SK-N-SH (cell line): ENCODE measurements around the gene IL17A. TPM values are rescaled to one million over a fixed set of nuclear protein-coding genes. Genes with fewer than 3 reads are reported as not detected.

Experiments
- CTCF ChIA-PET: fragments of 300-600, 350-600 bp; formaldehyde crosslinking; extraction: SDS; loops from one replicate; lab custom pipeline; 2021; lab: Yijun Ruan, JAX
- POLR2A ChIA-PET: fragments of 350-600 bp; sonication (Branson Sonifier 250); formaldehyde crosslinking; extraction: SDS; loops from one replicate; lab custom pipeline; 2020; ENCODE audit warnings: antibody characterized with exemption, inconsistent platforms; lab: Yijun Ruan, JAX
- DNase-seq: peaks from one replicate; pipeline ENCODE4 v3.0.0; 2012
- H2AFZ ChIP-seq: fragments of 200-600 bp; sonication (generic); 2 replicates; pipeline ENCODE4 v1.8.1; 2016; ENCODE audit warnings: antibody characterized with exemption, mild to moderate bottlenecking, low read depth
- H3F3A ChIP-seq: fragments of 200-600 bp; sonication (generic); replicated peaks from 2 replicates; pipeline ENCODE3; 2016; ENCODE audit warnings: antibody characterized with exemption, mild to moderate bottlenecking; ENCODE audit not compliant: insufficient read depth
- H3K27ac ChIP-seq, 2 experiments: fragments of 200-500 bp in 1 of 2; fragments of 200-600 bp in 1 of 2; sonication (Bioruptor generic) in 1 of 2; sonication (generic), shearing (Covaris generic) in 1 of 2; 2 replicates each; pipeline versions ENCODE4 v1.5.1 to v1.6.1; 2014 to 2016; ENCODE audit warnings: low read depth in 2 of 2, inconsistent platforms in 1 of 2, low read length in 1 of 2, mild to moderate bottlenecking in 1 of 2, mixed read lengths in 1 of 2
- H3K27me3 ChIP-seq: fragments of 200-600 bp; sonication (generic), shearing (Covaris generic); 2 replicates; pipeline ENCODE4 v1.6.1; 2016; ENCODE audit warnings: mixed run types; ENCODE audit not compliant: insufficient read depth
- H3K36me3 ChIP-seq, 2 experiments: fragments of 200-500 bp in 1 of 2; fragments of 200-600 bp in 1 of 2; sonication (Bioruptor generic) in 1 of 2; sonication (generic) in 1 of 2; replicated peaks in 1 of 2; 2 replicates each; pipeline versions ENCODE3 to v1.5.1; 2014 to 2016; ENCODE audit warnings: low read length in 1 of 2, mild to moderate bottlenecking in 1 of 2; ENCODE audit not compliant: insufficient read depth in 2 of 2, control insufficient read depth in 1 of 2
- H3K4me1 ChIP-seq, 2 experiments: fragments of 200-500 bp in 1 of 2; fragments of 200-600 bp in 1 of 2; sonication (Bioruptor generic) in 1 of 2; sonication (generic), shearing (Covaris generic) in 1 of 2; 2 replicates each; pipeline versions ENCODE4 v1.5.1 to v1.6.1; 2014 to 2016; ENCODE audit warnings: low read depth in 1 of 2, low read length in 1 of 2, mixed run types in 1 of 2; ENCODE audit not compliant: insufficient read depth in 2 of 2, control insufficient read depth in 1 of 2
- H3K4me2 ChIP-seq: fragments of 200-600 bp; sonication (generic), shearing (Covaris generic); 2 replicates; pipeline ENCODE4 v1.6.1; 2017; ENCODE audit warnings: mixed run types
- H3K4me3 ChIP-seq, 2 experiments: fragments of 200-500 bp in 1 of 2; fragments of 200-600 bp in 1 of 2; sonication (Bioruptor generic) in 1 of 2; sonication (generic), shearing (Covaris generic) in 1 of 2; 2 replicates each; pipeline versions ENCODE4 v1.5.1 to v1.8.1; 2014 to 2016; ENCODE audit warnings: low read depth in 2 of 2, inconsistent platforms in 1 of 2, low read length in 1 of 2, mild to moderate bottlenecking in 1 of 2, mixed read lengths in 1 of 2, moderate library complexity in 1 of 2
- H3K79me2 ChIP-seq: fragments of 200-600 bp; sonication (generic); 2 replicates; pipeline ENCODE4 v1.8.1; 2017; ENCODE audit warnings: mild to moderate bottlenecking; ENCODE audit not compliant: insufficient read depth
- H3K9ac ChIP-seq: fragments of 200-600 bp; sonication (generic); 2 replicates; pipeline ENCODE4 v1.6.1; 2017; ENCODE audit warnings: mixed run types
- H3K9me2 ChIP-seq: fragments of 200-600 bp; sonication (generic); 2 replicates; pipeline ENCODE4 v1.6.1; 2017; ENCODE audit warnings: mixed run types
- H3K9me3 ChIP-seq: fragments of 200-600 bp; sonication (generic); 2 replicates; pipeline ENCODE4 v1.6.1; 2017; ENCODE audit warnings: mixed run types, mild to moderate bottlenecking, moderate library complexity
- H4K20me1 ChIP-seq: fragments of 200-600 bp; sonication (generic); 2 replicates; pipeline ENCODE4 v1.6.1; 2017; ENCODE audit warnings: mild to moderate bottlenecking, mixed run types; ENCODE audit not compliant: insufficient read depth
- CHD2 ChIP-seq: fragments of 150-350 bp; IDR thresholded peaks from 2 replicates; pipeline ENCODE4 v1.6.1; 2018; ENCODE audit warnings: low read length; ENCODE audit not compliant: partially characterized antibody
- EP300 ChIP-seq, 2 experiments: IDR thresholded peaks; 2 replicates each; pipeline versions ENCODE4 v1.4.0 to v1.6.1; 2012; ENCODE audit warnings: borderline replicate concordance in 1 of 2, low read depth in 1 of 2, low read length in 1 of 2
- EZH2phosphoT487 ChIP-seq: fragments of 200-600 bp; sonication (generic); IDR thresholded peaks from 2 replicates; pipeline ENCODE4 v1.6.1; 2017; ENCODE audit warnings: low read depth, mixed run types, mild to moderate bottlenecking, antibody characterized with exemption, moderate library complexity, borderline replicate concordance
- GABPA ChIP-seq: IDR thresholded peaks from 2 replicates; pipeline ENCODE4 v1.4.0; 2012; ENCODE audit warnings: low read depth, mild to moderate bottlenecking
- IRF3 ChIP-seq: fragments of 150-350 bp; IDR thresholded peaks from 2 replicates; pipeline ENCODE4 v1.6.1; 2016; ENCODE audit warnings: mild to moderate bottlenecking, low read depth, low read length
- MEF2A ChIP-seq: IDR thresholded peaks from 2 replicates; pipeline ENCODE4 v1.4.0; 2012; ENCODE audit warnings: low read depth, borderline replicate concordance
- MXI1 ChIP-seq: IDR thresholded peaks from 2 replicates; pipeline ENCODE4 v1.6.1; 2012; ENCODE audit warnings: mild to moderate bottlenecking, low read depth, low read length, improper control_type of control experiment
- NFIC ChIP-seq: IDR thresholded peaks from 2 replicates; pipeline ENCODE4 v1.4.0; 2012; ENCODE audit warnings: borderline replicate concordance
- PBX3 ChIP-seq: IDR thresholded peaks from 2 replicates; pipeline ENCODE4; 2012
- RCOR1 ChIP-seq: fragments of 150-350 bp; IDR thresholded peaks from 2 replicates; pipeline ENCODE4 v1.6.1; 2017; ENCODE audit warnings: antibody characterized with exemption, low read length
- RFX5 ChIP-seq: IDR thresholded peaks from 2 replicates; pipeline ENCODE4 v1.6.1; 2012; ENCODE audit warnings: mild to moderate bottlenecking, improper control_type of control experiment, low read length
- RXRA ChIP-seq: IDR thresholded peaks from 2 replicates; pipeline ENCODE4 v1.4.0; 2012; ENCODE audit warnings: low read depth, mild to moderate bottlenecking, borderline replicate concordance
- SIN3A ChIP-seq: IDR thresholded peaks from 2 replicates; pipeline ENCODE4 v1.6.1; 2012; ENCODE audit warnings: low read depth, mild to moderate bottlenecking, low read length, moderate library complexity, borderline replicate concordance
- SMC3 ChIP-seq: IDR thresholded peaks from 2 replicates; pipeline ENCODE4 v1.6.1; 2012; ENCODE audit warnings: low read depth, low read length, improper control_type of control experiment
- TCF12 ChIP-seq: IDR thresholded peaks from 2 replicates; pipeline ENCODE4 v1.4.0; 2012
- TEAD4 ChIP-seq: IDR thresholded peaks from 2 replicates; pipeline ENCODE4 v1.4.0; 2012; ENCODE audit warnings: mild to moderate bottlenecking, borderline replicate concordance; ENCODE audit not compliant: insufficient read depth
- USF2 ChIP-seq: fragments of 150-350 bp; IDR thresholded peaks from 2 replicates; pipeline ENCODE4 v1.6.1; 2017; ENCODE audit warnings: antibody characterized with exemption, low read length, low read depth, borderline replicate concordance
- YY1 ChIP-seq: IDR thresholded peaks from 2 replicates; pipeline ENCODE4 v1.4.0; 2012; ENCODE audit warnings: low read depth, mild to moderate bottlenecking
- ZBTB33 ChIP-seq: IDR thresholded peaks from 2 replicates; pipeline ENCODE4 v1.4.0; 2012; ENCODE audit warnings: low read depth, borderline replicate concordance
- WGBS: methylation state at CpG from one replicate; pipeline ENCODE4 v1.1.6; 2017; ENCODE audit warnings: low lambda C conversion rate; 5-methylcytosine and 5-hydroxymethylcytosine counted together
- polyA plus RNA-seq, 3 experiments: library from polyadenylated mRNA; depleted of rRNA; stranded (reverse); fragments of >200 nt; gene quantifications; 2 replicates each; pipeline ENCODE4 v1.2.3, GENCODE V29; 2012

Gene IL17A
- polyA plus RNA-seq, 1 of the 3 experiments (the other 2 are of a cell fraction) = not detected

GRCh38 chr6:52180787-52181558 lies 5.2 kb upstream of the IL17A start:
- H3K9me2 ChIP-seq = no peaks in the 10 kb centered on the region
- H3K36me3 ChIP-seq = no peaks in the 10 kb centered on the region
- H3K4me2 ChIP-seq = no peak overlapping the region
- DNase-seq = no peak
- 10% methylated on average over 5 of the region's 5 CpGs for WGBS
- no peaks in the 10 kb centered on the region for H4K20me1 ChIP-seq
- H3K79me2 ChIP-seq = no peaks in the 10 kb centered on the region
- no peak overlapping the region for H2AFZ ChIP-seq
- ChIA-PET POLR2A (no interaction called here), CTCF (interaction anchor here (1.0 kb wide), 1 partner anchor 11 kb away, joined by 4 read pairs; no protein-coding TSS in a partner anchor)
- H3K27ac ChIP-seq = no peak overlapping the region
- H3K4me3 ChIP-seq = no peak overlapping the region; a peak in 1 of 4 replicates
- no peaks in the 10 kb centered on the region for H3K9me3 ChIP-seq
- no peaks in the 10 kb centered on the region for H3K4me1 ChIP-seq
- no peak overlapping the region for H3K9ac ChIP-seq
- TF ChIP-seq EZH2phosphoT487 (no peak), EP300 (IDR thresholded peaks at IDR 0.05; ENCODE audit: borderline replicate concordance in 1 of 2, low read depth in 1 of 2, low read length in 1 of 2) (no peak), SMC3 (no peak), TCF12 (no peak), ZBTB33 (no peak), SIN3A (no peak), TEAD4 (no peak), PBX3 (no peak), USF2 (no peak), GABPA (no peak), IRF3 (no peak), RCOR1 (no peak), MEF2A (no peak), RFX5 (no peak), YY1 (no peak), CHD2 (no peak), MXI1 (no peak), RXRA (no peak), NFIC (no peak)
- TF ChIP-seq, all 33 proteins: peak for 0
- Histone ChIP-seq H3F3A (no peaks in the 10 kb centered on the region), H3K27me3 (no peaks in the 10 kb centered on the region)
